ENCODE data around the gene TMEM190.
A peak's percentile ranks its signal among the peaks of the same experiment; 100 is the strongest.
"Not testable (repeated sequence)": the region's sequence is repeated elsewhere in the genome, so short reads cannot be mapped to it uniquely, and the experiment has no call there.

TMEM190 gene

GRCh38 chr19:55376241-55376933, at the start of gene TMEM190:
TMEM190 (plus strand) TSS chr19:55376826; CDS start chr19:55376854, 28 bp downstream.
- no peak for DNase-seq

- not testable (repeated sequence) for DNase-seq
Measured at GRCh38 chr19:55328774-55329318, 47.8 kb upstream of the TMEM190 start.

GRCh38 chr19:55329791-55330190, 46.8 kb upstream of the TMEM190 start:
- DNase-seq, result not testable (repeated sequence)

- no peak for DNase-seq
Measured at GRCh38 chr19:55333870-55334269, 42.8 kb upstream of the TMEM190 start.

- DNase-seq, result no peak
Measured at GRCh38 chr19:55336101-55336500, 40.5 kb upstream of the TMEM190 start.

GRCh38 chr19:55339105-55339888, 37.3 kb upstream of the TMEM190 start, which contains the start of gene KMT5C:
KMT5C (plus strand) TSS chr19:55339876; CDS start chr19:55341937, 2,061 bp downstream.
- peak; percentile 99 for DNase-seq

GRCh38 chr19:55339889-55340783, 36.5 kb upstream of the TMEM190 start:
- DNase-seq, result no peak

GRCh38 chr19:55340784-55341147, 35.9 kb upstream of the TMEM190 start:
- DNase-seq, result no peak

GRCh38 chr19:55341171-55341588, 35.4 kb upstream of the TMEM190 start:
- peak; percentile 19 for DNase-seq

- DNase-seq, result no peak
Measured at GRCh38 chr19:55341595-55342531, 34.8 kb upstream of the TMEM190 start.

GRCh38 chr19:55344444-55344843, 32.2 kb upstream of the TMEM190 start:
- no peak for DNase-seq

- DNase-seq, result no peak
Measured at GRCh38 chr19:55345101-55345817, 31.4 kb upstream of the TMEM190 start.

GRCh38 chr19:55345818-55346724, 30.6 kb upstream of the TMEM190 start:
- DNase-seq, result no peak

- DNase-seq, result no peak
Measured at GRCh38 chr19:55346725-55347441, 29.7 kb upstream of the TMEM190 start.

GRCh38 chr19:55347442-55348009, 29.1 kb upstream of the TMEM190 start:
- DNase-seq, result no peak

- DNase-seq, result no peak
Measured at GRCh38 chr19:55348317-55349034, 28.1 kb upstream of the TMEM190 start.

GRCh38 chr19:55350620-55351315, 25.9 kb upstream of the TMEM190 start:
- no peak for DNase-seq
